Stimulated activated CD4-positive, alpha-beta T cell treated with anti-CD3 and anti-CD28 coated beads, TNF-alpha, amount 100 ng/mL, for 24 hours (primary cell): ENCODE measurements around the gene PIM2.

Experiments
- DNase-seq, 3 experiments: peaks; one replicate each; pipeline ENCODE4 v3.0.0-alpha.2; 2020; ENCODE audit warnings: low read depth in 3 of 3

Gene PIM2

GRCh38 chrX:48918643-48919340, at the start of gene PIM2:
TSS of gene PIM2 (minus strand) at chrX:48919024. CDS start at chrX:48918834, 190 bp downstream.
- peak; percentile 79 to 87 (median 82) for DNase-seq

- no peak for DNase-seq
Measured at GRCh38 chrX:48968377-48968776, 49.6 kb upstream of the PIM2 start.

GRCh38 chrX:48966796-48967579, 48.2 kb upstream of the PIM2 start:
- no peak for DNase-seq

- no peak for DNase-seq
Measured at GRCh38 chrX:48965959-48966358, 47.1 kb upstream of the PIM2 start.

- DNase-seq = no peak
Measured at GRCh38 chrX:48961585-48962091, 42.8 kb upstream of the PIM2 start.

GRCh38 chrX:48960291-48960690, 41.5 kb upstream of the PIM2 start:
- no peak for DNase-seq

- DNase-seq = no peak
Measured at GRCh38 chrX:48958635-48959094, 39.8 kb upstream of the PIM2 start.

GRCh38 chrX:48957827-48958634, 39.2 kb upstream of the PIM2 start:
- peak; percentile 79 to 89 (median 86) for DNase-seq

GRCh38 chrX:48957477-48957826, 38.6 kb upstream of the PIM2 start, which contains the start of gene OTUD5:
TSS of gene OTUD5 (minus strand) at chrX:48957607. CDS start at chrX:48957570, 37 bp downstream.
- DNase-seq = peak; percentile 35 to 70 (median 57)

- peak in 1 of 3 experiments; percentile 50 for DNase-seq
Measured at GRCh38 chrX:48956728-48957414, 38.0 kb upstream of the PIM2 start.

GRCh38 chrX:48948589-48948988, 29.8 kb upstream of the PIM2 start:
- no peak for DNase-seq

GRCh38 chrX:48945517-48946348, 26.9 kb upstream of the PIM2 start:
- DNase-seq = no peak

- DNase-seq = no peak
Measured at GRCh38 chrX:48942895-48943294, 24.1 kb upstream of the PIM2 start.

GRCh38 chrX:48940404-48940955, 21.7 kb upstream of the PIM2 start:
- no peak for DNase-seq

- no peak for DNase-seq
Measured at GRCh38 chrX:48939524-48940228, 20.9 kb upstream of the PIM2 start.

- peak; percentile 42 to 75 (median 57) for DNase-seq
Measured at GRCh38 chrX:48938721-48939425, 20.0 kb upstream of the PIM2 start.

GRCh38 chrX:48937054-48937907, 18.5 kb upstream of the PIM2 start:
- DNase-seq = peak; percentile 59 to 87 (median 71)
